ENCODE measurements around the gene TBC1D4. TPM values are rescaled to one million over a fixed set of nuclear protein-coding genes. Genes with fewer than 3 reads are reported as not detected.
"Not testable (repeated sequence)": the region's sequence is repeated elsewhere in the genome, so short reads cannot be mapped to it uniquely, and the experiment has no call there.

Gene TBC1D4
- total RNA-seq, 4 donors from 2014 or later = 31.0 to 91.3 (median 46.1) TPM

DNA sequence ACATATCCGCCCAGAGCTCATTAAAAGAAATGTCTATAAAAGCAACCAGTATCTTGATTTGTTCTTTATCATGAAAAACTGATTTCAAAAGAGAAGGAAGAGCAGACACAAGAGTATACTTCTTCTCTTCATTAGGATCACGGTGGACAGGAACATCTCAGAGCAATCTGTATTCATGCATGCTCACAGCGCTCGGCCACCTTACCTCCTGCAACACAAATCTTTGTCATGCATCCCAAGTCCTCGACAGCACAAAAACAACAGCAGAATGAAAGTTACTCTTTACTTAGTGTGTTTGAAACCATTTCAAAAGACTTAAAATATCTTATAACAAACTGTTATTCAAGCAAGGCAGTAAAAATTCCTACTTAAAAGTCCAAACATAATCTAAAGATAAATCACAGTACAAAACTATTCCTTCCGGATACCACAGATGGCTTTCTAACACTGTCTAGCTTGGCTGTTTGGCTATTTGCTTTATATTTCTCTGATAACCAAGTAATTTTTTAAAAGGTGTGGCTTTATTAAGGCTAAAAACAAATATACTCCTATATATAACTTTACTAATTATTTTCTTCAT lies 174.5 kb downstream of the TBC1D4 start:
- no peak for DNase-seq
- TF ChIP-seq POLR2AphosphoS5 (IDR thresholded peaks at IDR 0.05) (no peak), EP300 (IDR thresholded peaks at IDR 0.05; ENCODE audit: low read depth) (no peak), POLR2A (IDR thresholded peaks at IDR 0.05) (no peak)
- TF ChIP-seq, protein P1, sequence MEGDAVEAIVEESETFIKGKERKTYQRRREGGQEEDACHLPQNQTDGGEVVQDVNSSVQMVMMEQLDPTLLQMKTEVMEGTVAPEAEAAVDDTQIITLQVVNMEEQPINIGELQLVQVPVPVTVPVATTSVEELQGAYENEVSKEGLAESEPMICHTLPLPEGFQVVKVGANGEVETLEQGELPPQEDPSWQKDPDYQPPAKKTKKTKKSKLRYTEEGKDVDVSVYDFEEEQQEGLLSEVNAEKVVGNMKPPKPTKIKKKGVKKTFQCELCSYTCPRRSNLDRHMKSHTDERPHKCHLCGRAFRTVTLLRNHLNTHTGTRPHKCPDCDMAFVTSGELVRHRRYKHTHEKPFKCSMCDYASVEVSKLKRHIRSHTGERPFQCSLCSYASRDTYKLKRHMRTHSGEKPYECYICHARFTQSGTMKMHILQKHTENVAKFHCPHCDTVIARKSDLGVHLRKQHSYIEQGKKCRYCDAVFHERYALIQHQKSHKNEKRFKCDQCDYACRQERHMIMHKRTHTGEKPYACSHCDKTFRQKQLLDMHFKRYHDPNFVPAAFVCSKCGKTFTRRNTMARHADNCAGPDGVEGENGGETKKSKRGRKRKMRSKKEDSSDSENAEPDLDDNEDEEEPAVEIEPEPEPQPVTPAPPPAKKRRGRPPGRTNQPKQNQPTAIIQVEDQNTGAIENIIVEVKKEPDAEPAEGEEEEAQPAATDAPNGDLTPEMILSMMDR (IDR thresholded peaks at IDR 0.05) = no peak
- in situ Hi-C loops (cut with MboI; ENCODE audit: low pct_ligation_motif_present in 1 of 4, low pct_unique_long_range_greater_than_20kb in 1 of 4, low sequenced_read_pairs in 3 of 4) = no loop called here
- Histone ChIP-seq H3K4me1 (no peaks in the 10 kb centered on the region), H3K9me3 (no peaks in the 10 kb centered on the region), H3K4me3 (no peak overlapping the region), H3K27me3 (no peaks in the 10 kb centered on the region), H3K27ac (no peak overlapping the region), H3K36me3 (no peaks in the 10 kb centered on the region)
- intact Hi-C loops (cut with DNase I; ENCODE audit: low total_unique reads) = no loop called here
- 55 to 64% methylated on average over 6 of the region's 6 CpGs for WGBS, 2 donors (ENCODE audit: low coverage in 1 of 2)

DNA sequence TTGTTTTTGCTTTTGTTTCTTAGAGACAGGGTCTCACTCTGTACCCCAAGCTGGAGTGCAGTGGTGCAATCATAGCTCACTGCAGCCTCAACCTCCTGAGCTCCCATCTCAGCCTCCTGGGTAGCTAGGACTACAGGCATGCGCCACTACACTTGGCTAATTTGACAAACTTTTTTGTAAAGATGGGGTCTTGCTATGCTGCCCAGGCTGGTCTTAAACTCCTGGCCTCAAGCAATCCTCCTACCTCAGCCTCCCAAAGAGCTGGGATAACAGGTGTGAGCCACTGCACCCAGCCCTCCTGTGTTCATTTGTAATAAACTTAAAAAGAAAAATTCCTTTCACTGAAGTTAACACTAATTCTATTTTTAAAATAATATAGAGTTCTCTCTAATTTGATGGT lies 175.0 kb downstream of the TBC1D4 start:
- DNase-seq; H3K4me3 ChIP-seq; H3K4me1 ChIP-seq; intact Hi-C loops (cut with DNase I; ENCODE audit: low total_unique reads); H3K36me3 ChIP-seq; in situ Hi-C loops (cut with MboI; ENCODE audit: low pct_ligation_motif_present in 1 of 4, low pct_unique_long_range_greater_than_20kb in 1 of 4, low sequenced_read_pairs in 3 of 4); H3K9me3 ChIP-seq; H3K27ac ChIP-seq; H3K27me3 ChIP-seq: not testable (repeated sequence)
- 100% methylated on average over 1 of the region's 1 CpG; no CpG with 5 or more reads in 1 of the 2 donors for WGBS, 2 donors (ENCODE audit: low coverage in 1 of 2)

DNA sequence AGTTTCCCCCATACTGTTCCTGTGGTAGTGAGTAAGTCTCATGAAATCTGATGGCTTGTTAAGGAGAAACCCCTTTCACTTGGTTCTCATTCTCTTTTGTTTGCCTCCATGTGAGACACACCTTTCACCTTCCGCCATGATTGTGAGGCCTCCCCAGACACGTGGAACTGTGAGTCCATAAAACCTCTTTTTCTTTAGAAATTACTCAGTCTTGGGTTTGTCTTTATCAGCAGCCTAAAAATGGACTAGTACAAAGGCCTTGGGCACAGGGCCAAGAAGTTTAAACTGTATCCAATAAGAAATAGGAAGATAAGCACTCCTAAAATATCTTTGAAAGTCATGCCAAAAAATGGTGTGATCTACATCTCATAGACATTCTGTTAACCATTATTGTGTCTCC lies 176.9 kb downstream of the TBC1D4 start:
- Histone ChIP-seq H3K4me3 (no peak overlapping the region), H3K9me3 (no peaks in the 10 kb centered on the region), H3K4me1 (no peaks in the 10 kb centered on the region), H3K27ac (no peak overlapping the region), H3K27me3 (no peaks in the 10 kb centered on the region), H3K36me3 (no peaks in the 10 kb centered on the region)
- intact Hi-C loops (cut with DNase I; ENCODE audit: low total_unique reads) = no loop called here
- 39 to 61% methylated on average over 2 of the region's 2 CpGs for WGBS, 2 donors (ENCODE audit: low coverage in 1 of 2)
- no peak for DNase-seq
- in situ Hi-C loops (cut with MboI; ENCODE audit: low pct_ligation_motif_present in 1 of 4, low pct_unique_long_range_greater_than_20kb in 1 of 4, low sequenced_read_pairs in 3 of 4) = no loop called here
- no peak for TF ChIP-seq POLR2AphosphoS5 (IDR thresholded peaks at IDR 0.05)
- TF ChIP-seq EP300 (IDR thresholded peaks at IDR 0.05; ENCODE audit: low read depth) = no peak
- TF ChIP-seq, protein P1 (IDR thresholded peaks at IDR 0.05) = no peak
- no peak for TF ChIP-seq POLR2A (IDR thresholded peaks at IDR 0.05)

DNA sequence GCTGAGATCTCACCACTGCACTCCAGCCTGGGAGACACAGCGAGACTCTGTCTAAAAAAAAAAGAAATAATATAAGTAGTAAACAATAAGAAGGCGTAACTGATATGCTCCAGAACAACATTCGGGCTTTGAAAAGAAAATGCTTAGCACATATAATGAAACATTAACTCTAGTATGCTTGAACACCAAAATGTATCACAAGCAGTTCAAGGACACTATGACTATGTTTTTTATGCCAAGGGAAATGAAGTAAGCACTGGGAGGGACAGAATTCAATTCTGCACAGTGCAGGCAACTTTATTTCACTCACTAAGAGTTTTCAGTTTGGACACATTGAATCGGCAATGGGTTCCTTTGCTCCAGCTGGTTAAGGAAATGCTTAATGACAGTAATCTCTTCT lies 178.7 kb downstream of the TBC1D4 start:
- Histone ChIP-seq H3K36me3 (peaks cover 0 to 5% (median 0%) of the 10 kb centered on the region in 4 donors), H3K4me3 (no peak overlapping the region), H3K27me3 (no peaks in the 10 kb centered on the region), H3K27ac (no peak overlapping the region), H3K9me3 (no peaks in the 10 kb centered on the region), H3K4me1 (no peaks in the 10 kb centered on the region)
- no peak for DNase-seq
- in situ Hi-C loops (cut with MboI; ENCODE audit: low pct_ligation_motif_present in 1 of 4, low pct_unique_long_range_greater_than_20kb in 1 of 4, low sequenced_read_pairs in 3 of 4) (no loop called here), intact Hi-C loops (cut with DNase I; ENCODE audit: low total_unique reads) (no loop called here)
- TF ChIP-seq, protein P1 (IDR thresholded peaks at IDR 0.05) = no peak
- TF ChIP-seq EP300 (IDR thresholded peaks at IDR 0.05; ENCODE audit: low read depth) (no peak), POLR2A (IDR thresholded peaks at IDR 0.05) (no peak), POLR2AphosphoS5 (IDR thresholded peaks at IDR 0.05) (no peak)
- 87 to 97% methylated on average over 4 of the region's 4 CpGs for WGBS, 2 donors (ENCODE audit: low coverage in 1 of 2)
